ENCODE measurements around the gene SETDB1. TPM values are rescaled to one million over a fixed set of nuclear protein-coding genes. Genes with fewer than 3 reads are reported as not detected.

Gene SETDB1
- total RNA-seq, 1 donor from 2014 or later = 30.0 TPM

DNA sequence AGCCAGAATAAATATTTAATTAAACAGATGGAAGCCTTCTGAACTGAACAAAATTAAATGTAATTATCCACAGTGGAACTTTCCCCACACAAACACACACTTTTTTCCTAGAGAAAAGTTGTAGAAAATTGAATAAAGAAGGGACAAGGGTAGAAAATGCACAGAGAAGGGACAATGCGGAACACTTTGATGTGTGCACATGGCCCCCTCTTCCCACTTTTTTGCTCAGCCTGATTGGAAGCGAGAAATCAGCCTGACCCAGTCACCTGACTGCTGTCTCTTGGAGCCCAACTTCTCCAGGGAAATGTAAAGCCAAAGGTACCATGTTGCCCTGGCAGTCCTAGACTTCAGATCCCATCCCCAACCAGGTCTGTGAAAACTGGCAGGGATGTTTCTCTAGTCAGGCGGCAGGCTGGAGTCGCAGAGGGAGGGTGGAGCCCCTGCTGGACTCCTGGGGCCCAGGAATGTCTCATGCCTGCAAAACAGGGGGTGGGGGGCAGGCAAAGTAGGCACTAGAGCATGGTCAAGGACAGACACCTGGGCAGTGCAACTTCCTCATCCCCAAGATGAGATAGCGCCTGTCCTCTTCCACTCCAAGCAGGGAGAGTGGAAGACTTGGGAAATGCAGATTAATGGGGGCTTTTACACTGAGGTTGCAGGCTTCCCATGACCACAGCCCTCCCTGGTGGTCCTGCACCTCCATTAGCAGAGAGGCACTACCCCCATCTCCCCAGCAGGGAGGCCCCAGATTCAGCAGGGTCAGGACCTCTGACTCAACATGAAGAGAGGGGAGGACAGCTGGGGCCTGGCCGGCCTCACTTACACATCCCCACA lies 45.6 kb downstream of the SETDB1 start:
- Mint-ChIP-seq H3K4me1 (ENCODE audit: low read depth, unreplicated experiment) (peaks cover 32% of the 10 kb centered on the region), H3K27me3 (ENCODE audit: low read depth, unreplicated experiment) (no peaks in the 10 kb centered on the region), H3K9me3 (ENCODE audit: unreplicated experiment) (no peaks in the 10 kb centered on the region), H3K4me3 (ENCODE audit: unreplicated experiment) (peak overlapping the region; percentile 88), H3K36me3 (ENCODE audit: low read depth, unreplicated experiment) (peaks cover 14% of the 10 kb centered on the region), H3K27ac (ENCODE audit: unreplicated experiment) (peak overlapping the region; percentile 55)
- Histone ChIP-seq H4K20me1 (ENCODE audit: insufficient read depth, low read length) (peaks cover 70% of the 10 kb centered on the region), H3K9me3 (ENCODE audit: insufficient read depth, low read depth, low read length) (no peaks in the 10 kb centered on the region), H3K9ac (ENCODE audit: low read length) (peak overlapping the region; percentile 88), H3K4me1 (ENCODE audit: insufficient read depth, low read length) (peaks cover 30% of the 10 kb centered on the region), H2AFZ (ENCODE audit: low read depth, low read length) (no peak overlapping the region), H3K79me2 (ENCODE audit: insufficient read depth, low read length) (peaks cover 66% of the 10 kb centered on the region), H3K36me3 (ENCODE audit: insufficient read depth, low read length) (peaks cover 11% of the 10 kb centered on the region), H3K4me3 (ENCODE audit: insufficient read depth, low read depth, low read length) (peak overlapping the region; percentile 37), H3K4me2 (ENCODE audit: low read length) (peak overlapping the region; percentile 97), H3K27me3 (ENCODE audit: insufficient read depth, low read length) (no peaks in the 10 kb centered on the region), H3K27ac (ENCODE audit: low read depth, low read length) (no peak overlapping the region)
- FAIRE-seq (no peak), DNase-seq (ENCODE audit: low read depth) (no peak)
- TF ChIP-seq, protein P1, sequence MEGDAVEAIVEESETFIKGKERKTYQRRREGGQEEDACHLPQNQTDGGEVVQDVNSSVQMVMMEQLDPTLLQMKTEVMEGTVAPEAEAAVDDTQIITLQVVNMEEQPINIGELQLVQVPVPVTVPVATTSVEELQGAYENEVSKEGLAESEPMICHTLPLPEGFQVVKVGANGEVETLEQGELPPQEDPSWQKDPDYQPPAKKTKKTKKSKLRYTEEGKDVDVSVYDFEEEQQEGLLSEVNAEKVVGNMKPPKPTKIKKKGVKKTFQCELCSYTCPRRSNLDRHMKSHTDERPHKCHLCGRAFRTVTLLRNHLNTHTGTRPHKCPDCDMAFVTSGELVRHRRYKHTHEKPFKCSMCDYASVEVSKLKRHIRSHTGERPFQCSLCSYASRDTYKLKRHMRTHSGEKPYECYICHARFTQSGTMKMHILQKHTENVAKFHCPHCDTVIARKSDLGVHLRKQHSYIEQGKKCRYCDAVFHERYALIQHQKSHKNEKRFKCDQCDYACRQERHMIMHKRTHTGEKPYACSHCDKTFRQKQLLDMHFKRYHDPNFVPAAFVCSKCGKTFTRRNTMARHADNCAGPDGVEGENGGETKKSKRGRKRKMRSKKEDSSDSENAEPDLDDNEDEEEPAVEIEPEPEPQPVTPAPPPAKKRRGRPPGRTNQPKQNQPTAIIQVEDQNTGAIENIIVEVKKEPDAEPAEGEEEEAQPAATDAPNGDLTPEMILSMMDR (IDR thresholded peaks at IDR 0.05; ENCODE audit: insufficient read depth, low read depth, low read length) = no peak
- TF ChIP-seq EZH2 (IDR thresholded peaks at IDR 0.05; ENCODE audit: insufficient read depth, low read length) = no peak

DNA sequence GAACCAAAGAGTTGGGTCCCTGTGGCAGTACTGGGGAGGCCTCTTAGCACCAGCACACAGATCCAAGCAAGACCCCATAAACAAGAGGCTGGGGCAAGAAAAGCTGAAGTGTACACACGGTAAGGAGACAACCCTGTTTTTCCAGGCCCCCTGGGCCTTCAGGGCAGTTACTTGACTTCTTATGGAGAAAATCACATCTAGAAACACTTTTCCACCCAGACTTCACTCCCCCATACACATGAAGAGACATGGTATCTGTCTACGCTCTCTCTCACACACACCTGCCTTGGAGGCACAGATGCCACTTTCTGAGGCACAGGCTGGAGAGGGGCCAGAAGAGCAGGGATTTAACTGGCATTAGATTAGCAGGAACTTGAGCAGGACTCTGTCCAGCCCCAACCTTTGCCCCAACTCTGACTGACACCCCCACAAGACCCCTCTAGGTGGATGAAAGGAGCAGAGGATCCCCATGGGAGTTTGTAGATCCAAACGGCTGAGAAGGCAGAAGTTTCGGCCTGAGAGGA lies 46.3 kb downstream of the SETDB1 start:
- no peaks in the 10 kb centered on the region for H3K9me3 Mint-ChIP-seq (ENCODE audit: unreplicated experiment)
- Histone ChIP-seq H3K4me2 (ENCODE audit: low read length) (peak overlapping the region; percentile 97), H2AFZ (ENCODE audit: low read depth, low read length) (no peak overlapping the region), H3K27ac (ENCODE audit: low read depth, low read length) (no peak overlapping the region), H3K4me1 (ENCODE audit: insufficient read depth, low read length) (peaks cover 36% of the 10 kb centered on the region), H3K79me2 (ENCODE audit: insufficient read depth, low read length) (peaks cover 65% of the 10 kb centered on the region), H3K9me3 (ENCODE audit: insufficient read depth, low read depth, low read length) (no peaks in the 10 kb centered on the region), H3K36me3 (ENCODE audit: insufficient read depth, low read length) (peaks cover 5% of the 10 kb centered on the region), H3K27me3 (ENCODE audit: insufficient read depth, low read length) (no peaks in the 10 kb centered on the region), H4K20me1 (ENCODE audit: insufficient read depth, low read length) (peaks cover 63% of the 10 kb centered on the region), H3K4me3 (ENCODE audit: insufficient read depth, low read depth, low read length) (peak overlapping the region; percentile 91), H3K9ac (ENCODE audit: low read length) (peak overlapping the region; percentile 88)
- H3K27me3 Mint-ChIP-seq (ENCODE audit: low read depth, unreplicated experiment) = no peaks in the 10 kb centered on the region
- H3K4me3 Mint-ChIP-seq (ENCODE audit: unreplicated experiment) = peak overlapping the region; percentile 88
- H3K27ac Mint-ChIP-seq (ENCODE audit: unreplicated experiment) = peak overlapping the region; percentile 77
- H3K4me1 Mint-ChIP-seq (ENCODE audit: low read depth, unreplicated experiment) = peaks cover 37% of the 10 kb centered on the region
- DNase-seq (ENCODE audit: low read depth) (no peak), FAIRE-seq (no peak)
- TF ChIP-seq, protein P1 (IDR thresholded peaks at IDR 0.05; ENCODE audit: insufficient read depth, low read depth, low read length) = no peak
- TF ChIP-seq EZH2 (IDR thresholded peaks at IDR 0.05; ENCODE audit: insufficient read depth, low read length) = no peak
- peaks cover 13% of the 10 kb centered on the region for H3K36me3 Mint-ChIP-seq (ENCODE audit: low read depth, unreplicated experiment)

Measured in astrocyte (in vitro differentiated cells and primary cell).